Stimulated activated CD4-positive, alpha-beta T cell treated with anti-CD3 and anti-CD28 coated beads, Interleukin-1b, Interleukin-23, amount 100 ng/mL, for 24 hours (primary cell): Measurements from ENCODE around the gene CRELD2.

Experiments used
- DNase-seq, 4 experiments: peaks; one replicate each; pipeline ENCODE4 v3.0.0-alpha.2; 2020; ENCODE audit warnings: low read depth in 4 of 4, low spot score in 1 of 4

CRELD2 gene

GRCh38 chr22:49966774-49967705, 48.6 kb downstream of the CRELD2 start:
- DNase-seq: no peak

- DNase-seq: no peak
These were observed 49.3 kb downstream of the CRELD2 start for GRCh38 chr22:49967706-49968208.

DNA sequence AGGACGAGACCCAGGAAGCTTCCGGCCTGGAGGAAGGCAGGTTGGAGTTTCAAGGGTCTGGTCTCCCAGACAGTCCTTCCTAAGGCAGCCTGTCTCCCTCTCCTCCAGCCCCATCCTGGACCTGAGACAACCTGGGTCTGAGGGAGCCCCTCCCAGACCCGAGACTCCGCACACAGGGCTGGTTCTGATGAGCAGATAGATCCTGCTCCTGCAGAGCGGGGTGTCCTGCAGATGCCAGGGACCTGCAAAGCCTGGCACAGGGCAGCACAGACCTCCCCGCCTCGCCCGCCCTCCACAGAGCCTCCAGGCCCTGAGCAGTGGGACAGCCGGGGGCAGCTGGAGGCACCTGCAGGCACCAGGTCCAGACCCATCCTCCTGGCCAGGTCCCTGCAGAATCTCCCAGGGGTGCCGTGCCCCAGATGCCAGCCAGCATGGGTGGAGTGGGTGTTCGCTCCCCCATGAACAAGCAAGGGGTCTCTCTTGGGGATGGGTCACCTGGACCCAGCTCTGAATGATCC, 49.9 kb downstream of the CRELD2 start:
- DNase-seq: no peak

DNA sequence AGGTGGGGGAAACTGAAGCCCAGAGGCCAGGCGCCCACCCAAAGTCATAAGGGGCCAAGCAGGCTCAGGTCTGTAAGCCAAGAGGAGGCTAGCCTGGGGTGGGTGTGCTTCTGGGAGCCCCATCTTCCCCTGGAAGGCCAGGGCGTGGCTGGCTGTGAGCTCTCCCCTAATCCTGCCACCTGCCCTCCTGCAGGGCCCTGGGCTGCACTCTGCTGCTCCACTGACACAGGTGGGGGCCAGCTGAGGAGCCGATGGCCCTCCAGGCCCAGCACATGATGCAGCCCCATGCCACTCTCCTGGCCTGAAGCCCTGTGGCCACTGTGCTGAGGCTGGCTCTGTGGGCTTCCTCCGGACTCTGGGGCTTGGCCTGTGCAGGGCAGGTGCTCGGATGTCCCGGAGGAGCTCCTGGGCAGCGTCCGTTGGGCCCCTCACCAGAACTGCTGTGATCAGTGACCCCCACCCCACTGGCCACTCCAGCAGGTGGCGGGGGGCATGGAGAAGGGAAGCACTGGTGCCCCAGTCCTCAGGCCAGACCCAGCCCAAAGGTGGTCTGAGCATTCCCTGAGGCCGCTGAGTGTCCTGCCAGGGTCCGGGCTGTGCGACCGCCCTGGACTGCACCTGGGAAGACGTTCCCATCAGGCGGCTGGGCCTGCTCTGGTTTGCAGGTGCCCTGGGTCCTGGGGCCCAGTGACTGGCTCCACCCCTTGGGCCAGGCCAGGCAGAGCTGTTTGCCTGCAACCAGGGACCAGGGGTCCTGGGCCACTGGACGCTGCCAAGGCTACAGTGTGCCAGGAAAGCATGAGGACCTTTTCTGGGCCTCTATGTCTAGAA, 50.6 kb downstream of the CRELD2 start:
- no peak for DNase-seq

DNA sequence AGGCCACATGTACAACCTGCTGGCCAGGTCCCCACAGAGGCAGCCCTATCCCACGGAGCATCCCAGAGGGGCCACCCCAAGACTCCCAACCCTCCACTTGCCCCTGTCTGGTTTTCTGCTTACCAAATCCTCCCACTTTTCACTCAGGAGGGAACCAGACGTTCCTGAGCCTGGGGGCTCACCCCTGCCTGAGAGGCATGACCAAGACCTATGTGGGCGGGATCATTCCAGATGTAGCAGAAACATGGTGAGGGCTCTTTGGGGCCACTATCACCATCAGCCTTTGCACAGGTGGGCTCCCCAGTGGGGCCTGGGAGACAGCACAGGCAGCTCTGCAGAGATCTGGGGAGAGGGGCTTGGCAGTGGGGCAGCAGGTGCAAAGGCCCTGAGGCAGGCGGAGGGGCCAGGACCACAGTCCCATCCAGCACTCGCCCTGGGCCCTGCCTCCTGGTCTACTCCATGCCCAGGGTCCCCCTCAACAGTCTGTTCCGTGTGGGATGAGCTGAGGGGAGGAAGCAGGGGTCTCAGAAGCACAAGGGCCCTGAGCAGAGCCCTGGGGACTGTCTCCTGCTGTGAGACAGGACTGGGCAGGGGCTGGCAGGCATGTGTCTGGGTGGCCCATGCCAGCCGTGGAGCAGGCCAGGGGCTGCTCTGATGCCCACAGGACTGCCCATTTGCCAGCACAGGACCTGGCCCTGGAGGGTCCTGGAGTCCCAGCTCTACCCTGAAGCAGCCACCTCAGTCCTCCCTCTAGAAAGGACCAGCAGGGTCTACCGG, 51.5 kb downstream of the CRELD2 start:
- no peak for DNase-seq

- peak; percentile 89 to 99 (median 94) for DNase-seq
These were observed 52.2 kb downstream of the CRELD2 start for GRCh38 chr22:49970528-49971231.

GRCh38 chr22:49971232-49972162, 53.1 kb downstream of the CRELD2 start:
- DNase-seq: peak in 3 of 4 experiments; percentile 67 to 81 (median 72)

- no peak for DNase-seq
These were observed 54.0 kb downstream of the CRELD2 start for GRCh38 chr22:49972163-49973017.

DNA sequence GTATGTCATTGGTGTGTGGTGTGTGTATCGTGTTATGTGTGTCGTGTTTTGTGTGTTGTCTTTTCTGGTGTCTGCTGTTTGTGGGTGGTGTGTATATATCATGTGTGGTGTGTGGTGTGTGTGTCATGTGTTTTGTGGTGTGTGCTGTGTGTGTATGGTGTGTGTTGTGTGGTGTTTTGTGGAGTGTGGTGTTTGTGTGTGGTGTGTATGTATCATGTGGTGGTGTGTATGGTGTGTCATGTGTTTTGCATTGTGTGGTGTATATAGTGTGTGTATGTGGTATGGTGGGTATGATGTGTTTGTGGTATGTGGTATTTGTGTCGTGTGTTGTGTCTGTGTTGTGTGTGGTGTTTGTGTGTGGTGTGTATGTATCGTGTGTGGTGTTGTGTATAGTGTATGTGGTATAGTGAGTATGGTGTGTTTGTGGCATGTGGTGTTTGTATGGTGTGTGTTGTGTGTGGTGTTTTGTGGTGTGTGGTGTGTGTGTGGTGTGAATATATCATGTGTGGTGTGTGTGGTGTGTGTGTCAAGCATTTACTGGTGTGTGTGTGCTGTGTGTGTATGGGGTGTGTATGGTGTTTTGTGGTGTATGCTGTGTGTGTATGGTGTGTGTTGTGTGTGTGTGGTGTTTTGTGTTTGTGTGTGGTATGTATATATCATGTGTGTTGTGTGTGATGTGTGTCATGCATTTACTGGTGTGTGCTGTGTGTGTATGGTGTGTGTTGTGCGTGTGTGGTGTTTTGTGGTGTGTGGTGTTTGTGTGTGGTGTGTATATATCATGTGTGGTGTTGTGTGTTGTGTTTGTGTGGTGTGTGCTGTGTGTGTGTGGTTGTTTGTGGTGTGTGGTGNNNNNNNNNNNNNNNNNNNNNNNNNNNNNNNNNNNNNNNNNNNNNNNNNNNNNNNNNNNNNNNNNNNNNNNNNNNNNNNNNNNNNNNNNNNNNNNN, 54.9 kb downstream of the CRELD2 start:
- DNase-seq: no peak

DNA sequence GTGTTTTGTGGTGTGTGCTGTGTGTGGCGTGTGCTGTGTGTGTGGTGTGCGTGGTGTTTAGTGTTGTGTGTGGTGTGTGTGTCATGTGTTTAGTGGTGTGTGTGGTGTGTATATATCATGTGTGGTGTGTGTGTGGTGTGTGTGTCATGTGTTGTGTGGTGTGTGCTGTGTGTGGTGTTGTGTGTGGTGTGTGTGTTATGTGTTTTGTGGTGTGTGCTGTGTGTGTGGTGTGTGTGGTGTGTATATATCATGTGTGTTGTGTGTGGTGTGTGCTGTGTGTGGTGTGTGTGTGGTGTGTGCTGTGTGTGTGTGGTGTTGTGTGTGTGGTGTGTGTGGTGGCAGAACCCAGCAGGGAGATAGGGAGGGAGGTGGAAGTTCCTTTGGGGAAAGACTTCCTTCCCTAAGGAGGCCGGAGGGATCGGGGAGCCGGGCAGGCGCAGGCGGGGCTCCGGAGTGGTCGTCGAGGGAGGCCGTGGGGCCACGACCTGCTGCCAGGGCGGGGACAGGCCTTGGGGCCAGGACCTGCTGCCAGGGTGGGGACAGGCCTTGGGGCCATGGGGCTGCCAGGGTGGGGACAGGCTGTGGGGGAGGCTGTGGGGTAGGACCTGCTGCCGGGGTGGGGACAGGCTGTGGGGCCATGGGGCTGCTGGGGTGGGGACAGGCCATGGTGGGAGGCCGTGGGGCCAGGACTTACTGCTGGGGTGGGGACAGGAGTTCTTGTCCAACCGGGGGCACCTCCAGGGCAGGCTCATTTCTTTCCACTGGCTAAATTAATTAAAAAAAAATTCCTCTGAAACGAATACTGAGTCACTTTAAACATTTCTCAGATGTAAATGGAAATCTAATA, 57.3 kb downstream of the CRELD2 start:
- peak in 1 of 4 experiments; percentile 61 for DNase-seq

GRCh38 chr22:49976439-49977175, 58.2 kb downstream of the CRELD2 start:
- DNase-seq: peak in 1 of 4 experiments; percentile 62
